GM13976 (cell line): Measurements from ENCODE around the gene SLC25A48.

ENCODE experiments used
- DNase-seq: peaks from one replicate; pipeline ENCODE4 v3.0.0; 2012; ENCODE audit warnings: low spot score
- in situ Hi-C: fragments of 300-500 bp; cut with MboI; formaldehyde crosslinking; loops from one replicate; pipeline ENCODE4 v1.12.0; 2022; ENCODE audit warnings: low sequenced_read_pairs, mixed read lengths, inconsistent platforms; ENCODE audit not compliant: unreplicated experiment
- TF ChIP-seq, protein P1 (sequence below): IDR thresholded peaks from 2 replicates; pipeline ENCODE4 v1.5.1; 2012; ENCODE audit warnings: borderline replicate concordance, mild to moderate bottlenecking; ENCODE audit not compliant: insufficient read depth; ENCODE audit errors: extremely low read depth, missing control alignments, control extremely low read depth

SLC25A48 gene

DNA sequence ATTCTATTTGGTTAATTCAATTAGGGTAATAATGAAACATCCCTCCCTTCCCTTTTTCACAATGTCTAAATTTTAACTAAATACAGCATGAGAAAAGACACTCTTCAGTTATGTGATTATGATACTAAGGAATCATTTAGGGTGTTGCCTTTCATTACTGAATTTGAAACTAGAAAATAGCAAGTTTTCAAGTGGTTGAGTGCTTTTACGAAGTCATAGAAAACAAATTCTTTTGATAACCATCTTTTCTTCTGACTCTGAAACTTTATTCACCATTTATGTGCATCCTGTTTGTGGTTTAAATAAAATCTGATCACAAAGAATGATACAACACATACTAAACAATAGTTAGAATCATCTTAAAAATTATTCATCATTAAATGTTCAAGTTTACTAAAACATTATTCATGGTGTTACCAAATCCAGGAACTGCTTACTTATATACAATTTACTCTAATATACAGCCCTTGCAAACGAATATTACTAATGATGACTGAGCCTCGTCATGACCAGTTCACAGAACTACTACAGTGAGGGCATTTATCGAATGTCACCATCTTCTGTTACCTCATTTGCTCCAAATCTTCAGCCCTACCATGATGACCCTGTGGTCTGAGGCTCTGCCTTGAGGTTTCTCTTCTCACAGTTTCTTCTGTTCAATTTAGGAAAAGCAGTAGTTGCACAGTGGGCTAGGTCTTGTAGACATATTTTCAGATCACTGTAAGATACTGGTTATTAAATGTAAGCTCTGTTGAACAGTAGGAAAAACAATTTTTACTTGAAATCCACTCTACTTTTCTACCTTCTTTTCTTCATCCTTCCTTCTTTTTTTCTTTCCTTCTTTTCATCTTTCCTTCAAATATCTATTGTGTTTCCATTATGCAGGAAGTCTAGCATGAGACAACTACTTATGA is 79.5 kb downstream of the SLC25A48 start:
- TF ChIP-seq, protein P1, sequence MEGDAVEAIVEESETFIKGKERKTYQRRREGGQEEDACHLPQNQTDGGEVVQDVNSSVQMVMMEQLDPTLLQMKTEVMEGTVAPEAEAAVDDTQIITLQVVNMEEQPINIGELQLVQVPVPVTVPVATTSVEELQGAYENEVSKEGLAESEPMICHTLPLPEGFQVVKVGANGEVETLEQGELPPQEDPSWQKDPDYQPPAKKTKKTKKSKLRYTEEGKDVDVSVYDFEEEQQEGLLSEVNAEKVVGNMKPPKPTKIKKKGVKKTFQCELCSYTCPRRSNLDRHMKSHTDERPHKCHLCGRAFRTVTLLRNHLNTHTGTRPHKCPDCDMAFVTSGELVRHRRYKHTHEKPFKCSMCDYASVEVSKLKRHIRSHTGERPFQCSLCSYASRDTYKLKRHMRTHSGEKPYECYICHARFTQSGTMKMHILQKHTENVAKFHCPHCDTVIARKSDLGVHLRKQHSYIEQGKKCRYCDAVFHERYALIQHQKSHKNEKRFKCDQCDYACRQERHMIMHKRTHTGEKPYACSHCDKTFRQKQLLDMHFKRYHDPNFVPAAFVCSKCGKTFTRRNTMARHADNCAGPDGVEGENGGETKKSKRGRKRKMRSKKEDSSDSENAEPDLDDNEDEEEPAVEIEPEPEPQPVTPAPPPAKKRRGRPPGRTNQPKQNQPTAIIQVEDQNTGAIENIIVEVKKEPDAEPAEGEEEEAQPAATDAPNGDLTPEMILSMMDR = no peak
- no peak for DNase-seq
- in situ Hi-C loops = no loop called here

DNA sequence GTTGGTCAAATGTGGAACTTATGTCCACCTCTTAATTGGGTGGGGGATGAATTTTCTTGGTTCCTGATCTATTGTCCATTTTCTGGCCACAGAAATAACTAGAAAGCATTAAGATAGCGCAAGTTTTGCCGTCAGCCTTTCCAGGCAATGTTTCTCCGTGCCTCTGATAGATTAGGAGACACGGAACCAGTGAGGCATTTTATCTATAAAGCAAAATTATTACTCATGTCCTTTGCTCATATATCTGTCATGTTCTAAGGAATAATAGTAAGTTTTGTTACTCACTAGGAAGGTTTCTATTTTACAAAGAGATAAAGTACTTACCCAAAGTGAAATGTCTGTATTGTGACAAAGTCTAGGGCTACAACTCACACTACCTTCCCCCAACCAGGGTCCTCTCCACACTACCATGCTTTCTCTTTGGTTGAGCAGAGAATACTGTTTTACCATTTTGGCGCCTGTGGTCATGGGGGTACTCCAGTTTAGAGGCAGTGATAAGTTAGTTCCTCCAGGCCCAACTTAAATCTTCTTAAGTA is 81.1 kb downstream of the SLC25A48 start:
- in situ Hi-C loops = no loop called here
- TF ChIP-seq, protein P1 = no peak
- DNase-seq = no peak

DNA sequence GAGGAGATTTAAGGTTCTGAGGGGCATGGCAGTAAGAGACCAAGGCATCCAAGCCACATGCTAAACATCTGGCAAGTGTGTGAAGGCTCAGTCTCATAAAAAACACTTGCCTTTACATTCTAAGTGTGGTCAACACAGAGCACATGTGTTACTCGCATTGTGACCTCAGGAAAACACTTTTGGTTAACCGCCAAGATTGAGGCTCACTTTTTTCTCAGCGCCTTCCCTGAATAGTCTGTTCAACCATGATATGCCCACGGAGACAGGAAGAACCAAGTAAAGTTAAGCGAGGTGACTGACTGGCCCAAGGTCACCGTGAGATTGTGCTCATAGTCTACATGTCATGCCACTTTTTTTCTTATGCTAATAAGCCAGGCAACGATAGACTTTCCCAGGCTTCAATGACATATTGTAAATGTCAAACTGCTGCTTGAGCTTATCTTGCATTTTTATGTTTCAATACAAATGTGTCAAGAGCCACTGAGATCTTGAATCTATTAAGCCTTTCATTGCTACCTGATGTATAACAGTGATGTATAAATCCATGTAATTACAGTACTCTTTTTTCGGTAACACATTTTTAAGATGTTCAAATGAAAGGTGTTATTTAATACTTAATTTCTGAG is 82.3 kb downstream of the SLC25A48 start:
- in situ Hi-C loops = no loop called here

DNA sequence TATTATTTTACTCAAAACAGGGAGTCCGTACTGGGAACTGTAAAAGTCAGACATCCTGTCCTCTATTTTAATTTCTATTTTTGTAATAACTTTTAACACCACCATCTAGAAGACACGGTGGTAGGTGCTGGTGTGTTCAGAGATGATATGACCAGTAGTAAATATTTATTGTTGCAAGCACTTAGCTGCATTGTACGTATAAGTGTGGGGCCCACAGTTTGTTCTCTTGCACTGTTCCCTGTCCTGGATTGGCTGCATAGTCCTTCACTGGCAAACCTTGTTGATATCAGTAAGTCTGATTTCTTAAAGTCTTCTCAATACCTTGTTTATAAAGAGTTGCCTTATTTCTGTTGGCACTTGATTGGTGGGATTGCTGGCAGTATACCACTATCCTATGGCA is 85.7 kb downstream of the SLC25A48 start:
- in situ Hi-C loops = no loop called here
- TF ChIP-seq, protein P1 = no peak
- DNase-seq = no peak

More for the DNA sequence above, 82.3 kb downstream of the SLC25A48 start:
- no peak for DNase-seq
- TF ChIP-seq, protein P1 = no peak

DNA sequence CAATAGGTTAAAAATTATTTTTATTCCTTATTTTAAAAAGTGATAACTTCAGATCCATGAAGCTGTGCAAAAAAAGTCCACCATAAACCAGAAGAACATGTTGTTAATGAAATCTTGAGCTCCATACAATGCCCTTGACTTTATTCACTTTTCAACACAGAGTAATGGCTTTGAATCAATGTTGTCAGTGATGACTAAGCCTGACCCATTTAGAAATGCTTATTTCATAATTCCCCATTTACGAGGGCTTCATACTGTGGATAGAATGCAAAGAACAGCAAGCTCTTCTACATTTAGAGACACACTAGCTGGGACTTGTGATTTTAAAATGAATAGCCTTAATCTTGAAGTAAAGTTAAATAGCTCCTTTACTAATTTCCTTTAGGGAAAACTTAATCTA is 86.9 kb downstream of the SLC25A48 start:
- in situ Hi-C loops = no loop called here
- DNase-seq = no peak
- TF ChIP-seq, protein P1 = no peak

DNA sequence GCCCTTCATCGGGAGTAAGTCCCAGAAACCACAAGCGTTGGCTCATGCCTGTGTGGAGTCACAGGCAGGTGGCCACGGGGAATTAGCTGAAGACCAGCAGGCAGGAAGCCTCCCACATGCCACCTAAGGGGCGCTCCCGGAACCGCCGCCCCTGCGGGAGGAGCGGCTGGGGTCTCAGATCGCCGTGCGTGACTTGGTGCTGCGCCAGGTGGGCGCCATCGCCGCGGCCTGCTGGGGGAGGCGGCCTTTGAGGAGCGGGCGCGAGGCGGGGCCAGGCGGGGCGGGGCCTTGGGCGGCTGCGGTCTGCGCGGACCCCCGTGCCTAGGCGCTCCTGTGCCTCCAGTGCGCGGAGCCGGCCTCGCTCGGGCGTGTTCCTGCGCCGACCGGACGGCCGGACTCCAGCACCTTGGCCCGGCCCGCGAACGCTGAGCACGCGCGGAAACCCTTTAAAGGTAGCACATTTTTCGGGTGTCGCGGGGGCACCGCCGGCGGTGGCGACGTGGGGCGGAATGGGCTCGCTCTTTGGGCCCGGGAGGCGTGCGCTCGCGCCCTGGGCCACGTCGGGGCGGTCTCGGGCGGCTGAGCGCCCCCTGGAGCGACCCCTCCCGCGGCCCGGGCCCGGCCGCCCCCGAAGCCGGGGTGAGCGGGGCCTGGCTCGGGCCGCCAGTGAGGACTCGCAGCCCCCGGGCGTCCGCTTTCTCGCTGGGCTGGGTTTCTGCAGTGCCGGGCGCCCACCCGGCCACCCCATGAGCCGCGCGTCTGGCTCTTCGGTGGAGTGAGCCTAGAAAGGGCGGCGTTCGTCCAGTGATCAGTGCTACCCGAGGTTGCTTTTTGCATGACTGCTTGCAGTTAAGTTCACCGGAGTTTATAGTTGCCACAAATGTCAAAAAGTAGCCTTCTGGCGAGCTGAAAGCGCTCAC is 95.8 kb downstream of the SLC25A48 start:
- TF ChIP-seq, protein P1 = no peak
- peak; percentile 17 for DNase-seq
- in situ Hi-C loops = no loop called here
